HG03378 (cell line): Measurements from ENCODE around the gene ZBTB7C.

Source experiments
- ATAC-seq: cut with Tn5 transposase; IDR thresholded peaks from one replicate; pipeline ENCODE4 v1.9.1; 2021; ENCODE audit warnings: mild to moderate bottlenecking, moderate library complexity; ENCODE audit not compliant: unreplicated experiment

The ZBTB7C gene

GRCh38 chr18:48153613-48154481 is 255.3 kb downstream of the ZBTB7C start:
- ATAC-seq, result no peak

GRCh38 chr18:48152549-48152948 is 256.6 kb downstream of the ZBTB7C start:
- no peak for ATAC-seq

GRCh38 chr18:48151421-48152065 is 257.6 kb downstream of the ZBTB7C start:
- ATAC-seq, result no peak

GRCh38 chr18:48149020-48149685 is 260.0 kb downstream of the ZBTB7C start:
- ATAC-seq, result no peak

- ATAC-seq, result no peak
These were observed 266.2 kb downstream of the ZBTB7C start for GRCh38 chr18:48142994-48143393.

- ATAC-seq, result no peak
These were observed 266.8 kb downstream of the ZBTB7C start for GRCh38 chr18:48142353-48142752.

- ATAC-seq, result no peak
These were observed 268.5 kb downstream of the ZBTB7C start for GRCh38 chr18:48140731-48141130.

GRCh38 chr18:48139431-48140347 is 269.5 kb downstream of the ZBTB7C start:
- ATAC-seq, result no peak

- ATAC-seq, result no peak
These were observed 270.3 kb downstream of the ZBTB7C start for GRCh38 chr18:48138660-48139430.

GRCh38 chr18:48138210-48138609 is 271.0 kb downstream of the ZBTB7C start:
- no peak for ATAC-seq

GRCh38 chr18:48137374-48138081 is 271.7 kb downstream of the ZBTB7C start:
- ATAC-seq, result no peak

GRCh38 chr18:48136827-48137373 is 272.3 kb downstream of the ZBTB7C start:
- ATAC-seq, result no peak

- no peak for ATAC-seq
These were observed 272.9 kb downstream of the ZBTB7C start for GRCh38 chr18:48136051-48136826.

GRCh38 chr18:48135436-48135966 is 273.7 kb downstream of the ZBTB7C start:
- ATAC-seq, result no peak

- ATAC-seq, result no peak
These were observed 274.6 kb downstream of the ZBTB7C start for GRCh38 chr18:48134609-48135008.

- no peak for ATAC-seq
These were observed 275.4 kb downstream of the ZBTB7C start for GRCh38 chr18:48133671-48134251.

GRCh38 chr18:48132797-48133655 is 276.2 kb downstream of the ZBTB7C start:
- ATAC-seq, result no peak
